Cardiac muscle cell (in vitro differentiated cells and primary cell): ENCODE results near the gene HNF1B. TPM values are rescaled to one million over a fixed set of nuclear protein-coding genes. Genes with fewer than 3 reads are reported as not detected.
A peak's percentile ranks its signal among the peaks of the same experiment; 100 is the strongest.

ENCODE experiments used
- DNase-seq, 2 donors: peaks; one replicate each; pipeline versions ENCODE4 v3.0.0 to v3.0.0-alpha.2; 2010 to 2017; ENCODE audit warnings: low read depth in 1 of 2, low spot score in 1 of 2
- H3K27ac ChIP-seq: fragments of 200-600 bp; sonication (generic); 2 replicates; pipeline ENCODE4 v1.5.1; 2016
- H3K27me3 ChIP-seq: fragments of 200-600 bp; sonication (generic); 2 replicates; pipeline ENCODE4 v1.6.0; 2016; ENCODE audit warnings: control low read depth
- H3K36me3 ChIP-seq: fragments of 200-600 bp; sonication (generic); 2 replicates; pipeline ENCODE4 v1.5.1; 2016; ENCODE audit warnings: control low read depth
- H3K4me1 ChIP-seq: fragments of 200-600 bp; sonication (generic); 2 replicates; pipeline ENCODE4 v1.8.1; 2017; ENCODE audit warnings: low read depth, mild to moderate bottlenecking, mixed run types
- H3K4me3 ChIP-seq: fragments of 200-600 bp; sonication (generic); 2 replicates; pipeline ENCODE4 v1.5.1; 2016; ENCODE audit warnings: mild to moderate bottlenecking
- H3K9me3 ChIP-seq: fragments of 200-600 bp; sonication (generic); 2 replicates; pipeline ENCODE4 v1.5.1; 2017; ENCODE audit warnings: low read depth, mild to moderate bottlenecking, control low read depth
- CTCF ChIP-seq: IDR thresholded peaks from 2 replicates; pipeline ENCODE4 v1.5.1; 2012; ENCODE audit warnings: low read depth, mild to moderate bottlenecking, low read length
- polyA plus RNA-seq: library from polyadenylated mRNA; unstranded; fragments of >200 nt; fragmentation: Nextera tagmentation; extraction: Ambion mirVana; gene quantifications from 2 replicates; pipeline ENCODE4 v1.2.1, GENCODE V29; 2016
- total RNA-seq: library from RNA; depleted of rRNA; stranded (reverse); fragments of >200 nt; gene quantifications from 2 replicates; pipeline ENCODE4 v1.2.3, GENCODE V29; 2016

Gene HNF1B
- total and polyA plus RNA-seq, 2 experiments from 2014 or later = not detected

GRCh38 chr17:37678036-37678435, 66.8 kb downstream of the HNF1B start:
- H3K4me1 ChIP-seq = no peaks in the 10 kb centered on the region
- H3K27ac ChIP-seq = no peak overlapping the region
- H3K4me3 ChIP-seq = no peak overlapping the region
- H3K9me3 ChIP-seq = no peaks in the 10 kb centered on the region
- DNase-seq = no peak
- no peak for TF ChIP-seq CTCF
- H3K27me3 ChIP-seq = no peaks in the 10 kb centered on the region
- no peaks in the 10 kb centered on the region for H3K36me3 ChIP-seq

- no peak overlapping the region for H3K27ac ChIP-seq
- no peaks in the 10 kb centered on the region for H3K36me3 ChIP-seq
- H3K27me3 ChIP-seq = no peaks in the 10 kb centered on the region
- no peak overlapping the region for H3K4me3 ChIP-seq
- DNase-seq = no peak
- no peak for TF ChIP-seq CTCF
- H3K9me3 ChIP-seq = no peaks in the 10 kb centered on the region
- H3K4me1 ChIP-seq = no peaks in the 10 kb centered on the region
These were observed 67.8 kb downstream of the HNF1B start for GRCh38 chr17:37677021-37677420.

GRCh38 chr17:37676115-37676925, 68.5 kb downstream of the HNF1B start:
- Histone ChIP-seq H3K4me1 (no peaks in the 10 kb centered on the region), H3K4me3 (no peak overlapping the region), H3K27ac (no peak overlapping the region), H3K36me3 (no peaks in the 10 kb centered on the region), H3K9me3 (no peaks in the 10 kb centered on the region), H3K27me3 (no peaks in the 10 kb centered on the region)
- TF ChIP-seq CTCF = no peak
- peak in 1 of 2 donors; percentile 21 for DNase-seq

GRCh38 chr17:37674511-37674910, 70.3 kb downstream of the HNF1B start:
- no peak for TF ChIP-seq CTCF
- no peak for DNase-seq
- H3K4me1 ChIP-seq = no peaks in the 10 kb centered on the region
- no peak overlapping the region for H3K27ac ChIP-seq
- H3K9me3 ChIP-seq = no peaks in the 10 kb centered on the region
- no peak overlapping the region for H3K4me3 ChIP-seq
- H3K36me3 ChIP-seq = no peaks in the 10 kb centered on the region
- no peaks in the 10 kb centered on the region for H3K27me3 ChIP-seq

GRCh38 chr17:37673386-37673785, 71.5 kb downstream of the HNF1B start:
- Histone ChIP-seq H3K9me3 (no peaks in the 10 kb centered on the region), H3K36me3 (no peaks in the 10 kb centered on the region), H3K4me3 (no peak overlapping the region), H3K27ac (no peak overlapping the region), H3K4me1 (no peaks in the 10 kb centered on the region), H3K27me3 (no peaks in the 10 kb centered on the region)
- no peak for TF ChIP-seq CTCF
- no peak for DNase-seq
